HG03460 (cell line): Measurements from ENCODE around the gene ARRB1.

ENCODE experiments used
- ATAC-seq: cut with Tn5 transposase; IDR thresholded peaks from one replicate; pipeline ENCODE4 v1.9.1; 2021; ENCODE audit not compliant: unreplicated experiment

ARRB1 gene

GRCh38 chr11:75262961-75263852, 88.3 kb downstream of the ARRB1 start:
- no peak for ATAC-seq

- no peak for ATAC-seq
Observed at GRCh38 chr11:75262436-75262835, 89.0 kb downstream of the ARRB1 start.

- ATAC-seq: no peak
Observed at GRCh38 chr11:75261902-75262361, 89.5 kb downstream of the ARRB1 start.

- ATAC-seq: no peak
Observed at GRCh38 chr11:75260396-75261170, 90.9 kb downstream of the ARRB1 start.

- ATAC-seq: no peak
Observed at GRCh38 chr11:75254326-75254725, 97.1 kb downstream of the ARRB1 start.

- no peak for ATAC-seq
Observed at GRCh38 chr11:75249704-75250103, 101.8 kb downstream of the ARRB1 start.

- ATAC-seq: no peak
Observed at GRCh38 chr11:75248924-75249256, 102.6 kb downstream of the ARRB1 start.

GRCh38 chr11:75246671-75247350, 104.7 kb downstream of the ARRB1 start:
- ATAC-seq: no peak

GRCh38 chr11:75246006-75246670, 105.3 kb downstream of the ARRB1 start:
- no peak for ATAC-seq

- ATAC-seq: no peak
Observed at GRCh38 chr11:75245356-75246005, 106.0 kb downstream of the ARRB1 start.

GRCh38 chr11:75244052-75244814, 107.2 kb downstream of the ARRB1 start:
- no peak for ATAC-seq

- ATAC-seq: no peak
Observed at GRCh38 chr11:75242722-75243600, 108.5 kb downstream of the ARRB1 start.

GRCh38 chr11:75241906-75242644, 109.4 kb downstream of the ARRB1 start:
- ATAC-seq: no peak

- no peak for ATAC-seq
Observed at GRCh38 chr11:75241036-75241905, 110.2 kb downstream of the ARRB1 start.

GRCh38 chr11:75240311-75241035, 111.0 kb downstream of the ARRB1 start, which contains the start of gene TPBGL:
TSS of gene TPBGL (plus strand) at chr11:75240774. CDS start at chr11:75241050, 276 bp downstream.
- no peak for ATAC-seq

- ATAC-seq: no peak
Observed at GRCh38 chr11:75239531-75240290, 111.8 kb downstream of the ARRB1 start.
